GM23338 (cell line): ENCODE results near the gene BMPER. TPM values are rescaled to one million over a fixed set of nuclear protein-coding genes. Genes with fewer than 3 reads are reported as not detected.

Experiments used
- ATAC-seq: fragments of 200-7000 bp; cut with Tn5 transposase; 3 replicates; pipeline ENCODE4 v1.9.1; 2020
- DNase-seq: peaks from one replicate; pipeline ENCODE4 v3.0.0-alpha.2; 2015; ENCODE audit warnings: low spot score
- H2AFZ ChIP-seq: fragments of 200-600 bp; sonication (generic); 2 replicates; pipeline ENCODE4 v1.8.0; 2016; ENCODE audit warnings: antibody characterized with exemption, mild to moderate bottlenecking, moderate library complexity
- H3F3A ChIP-seq: fragments of 200-600 bp; sonication (generic); replicated peaks from 2 replicates; pipeline ENCODE4 v1.8.0; 2017; ENCODE audit warnings: antibody characterized with exemption, mixed run types, low read depth
- H3K27ac ChIP-seq: fragments of 200-600 bp; sonication (generic); 2 replicates; pipeline ENCODE4 v1.6.1; 2016; ENCODE audit warnings: low read depth
- H3K27me3 ChIP-seq: fragments of 200-600 bp; sonication (generic); 2 replicates; pipeline ENCODE4 v1.8.0; 2016; ENCODE audit warnings: mild to moderate bottlenecking, mixed run types, moderate library complexity; ENCODE audit not compliant: insufficient read depth
- H3K36me3 ChIP-seq: fragments of 200-600 bp; sonication (generic); 2 replicates; pipeline ENCODE4 v1.8.0; 2016; ENCODE audit warnings: mild to moderate bottlenecking; ENCODE audit not compliant: insufficient read depth
- H3K4me1 ChIP-seq: fragments of 200-600 bp; sonication (generic); 2 replicates; pipeline ENCODE4 v1.8.0; 2016; ENCODE audit warnings: mild to moderate bottlenecking, moderate library complexity; ENCODE audit not compliant: insufficient read depth
- H3K4me2 ChIP-seq: fragments of 200-600 bp; sonication (generic); 2 replicates; pipeline ENCODE4 v1.7.1; 2017; ENCODE audit warnings: mixed run types
- H3K4me3 ChIP-seq: fragments of 200-600 bp; sonication (generic); 2 replicates; pipeline ENCODE4 v1.6.1; 2016; ENCODE audit warnings: mixed run types
- H3K79me2 ChIP-seq: fragments of 200-600 bp; sonication (generic); replicated peaks from 2 replicates; pipeline ENCODE4 v1.8.0; 2017; ENCODE audit warnings: mild to moderate bottlenecking; ENCODE audit not compliant: insufficient read depth
- H3K9me2 ChIP-seq: fragments of 200-600 bp; sonication (generic); 2 replicates; pipeline ENCODE4 v1.8.0; 2017; ENCODE audit not compliant: insufficient read depth
- H4K20me1 ChIP-seq: fragments of 200-600 bp; sonication (generic); replicated peaks from 2 replicates; pipeline ENCODE4 v1.8.0; 2017; ENCODE audit warnings: mild to moderate bottlenecking; ENCODE audit not compliant: insufficient read depth
- H3K27ac Mint-ChIP-seq: 2 replicates; pipeline ENCODE4 v1.8.0; 2020; ENCODE audit warnings: inconsistent platforms, mild to moderate bottlenecking, moderate library complexity, mixed read lengths
- H3K27me3 Mint-ChIP-seq: 3 replicates; pipeline ENCODE4 v1.8.0; 2022; ENCODE audit warnings: low read depth, mild to moderate bottlenecking, moderate library complexity, mixed read lengths, inconsistent platforms; ENCODE audit not compliant: insufficient read depth, poor library complexity
- H3K36me3 Mint-ChIP-seq: 3 replicates; pipeline ENCODE4 v1.8.0; 2021; ENCODE audit warnings: low read depth, mild to moderate bottlenecking, inconsistent platforms, moderate library complexity, mixed read lengths
- H3K4me1 Mint-ChIP-seq: 3 replicates; pipeline ENCODE4 v1.8.0; 2020; ENCODE audit warnings: mild to moderate bottlenecking, inconsistent platforms, mixed read lengths
- H3K4me3 Mint-ChIP-seq: 3 replicates; pipeline ENCODE4 v1.8.0; 2021; ENCODE audit warnings: moderate library complexity, mild to moderate bottlenecking, inconsistent platforms, mixed read lengths
- H3K9me3 Mint-ChIP-seq: 3 replicates; pipeline ENCODE4 v1.8.0; 2020; ENCODE audit warnings: moderate library complexity, mild to moderate bottlenecking, inconsistent platforms, mixed read lengths
- CREB1 ChIP-seq: fragments of 250-450 bp; sonication (Bioruptor Pico); IDR thresholded peaks from 2 replicates; pipeline ENCODE4 v1.5.0; 2020; ENCODE audit warnings: low read depth, mild to moderate bottlenecking, moderate library complexity
- EZH2 ChIP-seq: fragments of 200-600 bp; sonication (generic); IDR thresholded peaks from one replicate; pipeline ENCODE4 v1.8.0; 2017; ENCODE audit warnings: antibody characterized with exemption, mild to moderate bottlenecking, low read depth; ENCODE audit not compliant: unreplicated experiment
- JUNB ChIP-seq: IDR thresholded peaks from one replicate; pipeline ENCODE4 v1.6.1; 2016; ENCODE audit warnings: antibody characterized with exemption; ENCODE audit not compliant: unreplicated experiment
- STAT1 ChIP-seq: IDR thresholded peaks from one replicate; pipeline ENCODE4 v1.6.1; 2016; ENCODE audit warnings: antibody characterized with exemption; ENCODE audit not compliant: unreplicated experiment
- ZNF331 ChIP-seq: fragments of 250-450 bp; sonication (Bioruptor Pico); IDR thresholded peaks from 2 replicates; pipeline ENCODE4 v1.5.0; 2020; ENCODE audit warnings: low read depth, mild to moderate bottlenecking, moderate library complexity
- polyA plus RNA-seq: library from polyadenylated mRNA; unstranded; fragments of >200 nt; fragmentation: Nextera tagmentation; extraction: Ambion mirVana; gene quantifications from 2 replicates; pipeline ENCODE4 v1.2.1, GENCODE V29; 2016
- total RNA-seq: library from RNA; depleted of rRNA; stranded (reverse); fragments of >200 nt; shearing (Covaris generic); gene quantifications from 2 replicates; pipeline ENCODE4 v1.2.3, GENCODE V29; 2014
- TF ChIP-seq, protein P1 (sequence below): fragments of 250-450 bp; sonication (Bioruptor Pico); IDR thresholded peaks from 2 replicates; pipeline ENCODE4 v1.5.0; 2020; ENCODE audit warnings: mild to moderate bottlenecking, moderate library complexity
- TF ChIP-seq, protein P2 (sequence below), 2 experiments: fragments of 200-600 bp in 1 of 2; sonication (generic) in 1 of 2; conservative IDR thresholded peaks; 2 replicates each; pipeline versions ENCODE4 v1.5.1 to v1.6.1; 2016 to 2017; ENCODE audit warnings: antibody characterized with exemption in 2 of 2, low read depth in 2 of 2, mild to moderate bottlenecking in 2 of 2, moderate library complexity in 1 of 2

BMPER gene
- total and polyA plus RNA-seq, 2 experiments from 2014 or later, result 0.53 to 1.4 TPM

DNA sequence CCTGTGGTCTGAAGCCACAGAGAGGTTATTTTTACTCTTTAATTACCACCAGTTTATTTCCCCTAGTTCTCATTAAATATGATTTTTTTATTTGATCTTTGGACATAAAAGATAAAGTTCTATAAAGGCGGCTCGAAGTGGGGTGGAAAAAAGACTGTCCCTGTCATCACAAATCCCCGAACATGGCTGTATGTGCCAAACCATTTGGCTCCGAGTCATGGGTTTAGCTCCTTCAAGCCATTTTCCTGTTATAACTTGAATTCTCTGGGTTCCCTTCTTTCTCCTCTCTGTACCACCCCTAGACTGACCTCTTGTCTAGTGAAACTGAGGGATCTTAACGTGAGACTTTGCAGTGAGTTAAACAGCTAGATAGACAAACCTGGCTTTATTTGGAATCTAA is 181.6 kb downstream of the BMPER start:
- no peak for ATAC-seq
- H3K9me2 ChIP-seq, result peaks cover 17% of the 10 kb centered on the region
- no peaks in the 10 kb centered on the region for H3F3A ChIP-seq
- H2AFZ ChIP-seq, result no peak overlapping the region
- no peaks in the 10 kb centered on the region for H3K27me3 ChIP-seq
- H3K27ac ChIP-seq, result no peak overlapping the region
- no peak for DNase-seq
- Mint-ChIP-seq H3K4me3 (no peak overlapping the region), H3K27ac (no peak overlapping the region), H3K9me3 (no peaks in the 10 kb centered on the region), H3K4me1 (no peaks in the 10 kb centered on the region), H3K36me3 (no peaks in the 10 kb centered on the region), H3K27me3 (peaks cover 2% of the 10 kb centered on the region)
- no peaks in the 10 kb centered on the region for H3K79me2 ChIP-seq
- no peaks in the 10 kb centered on the region for H4K20me1 ChIP-seq
- TF ChIP-seq STAT1, result no peak
- no peak for TF ChIP-seq EZH2
- no peak for TF ChIP-seq CREB1 (CRISPR knock-in tag)
- TF ChIP-seq, protein P1, sequence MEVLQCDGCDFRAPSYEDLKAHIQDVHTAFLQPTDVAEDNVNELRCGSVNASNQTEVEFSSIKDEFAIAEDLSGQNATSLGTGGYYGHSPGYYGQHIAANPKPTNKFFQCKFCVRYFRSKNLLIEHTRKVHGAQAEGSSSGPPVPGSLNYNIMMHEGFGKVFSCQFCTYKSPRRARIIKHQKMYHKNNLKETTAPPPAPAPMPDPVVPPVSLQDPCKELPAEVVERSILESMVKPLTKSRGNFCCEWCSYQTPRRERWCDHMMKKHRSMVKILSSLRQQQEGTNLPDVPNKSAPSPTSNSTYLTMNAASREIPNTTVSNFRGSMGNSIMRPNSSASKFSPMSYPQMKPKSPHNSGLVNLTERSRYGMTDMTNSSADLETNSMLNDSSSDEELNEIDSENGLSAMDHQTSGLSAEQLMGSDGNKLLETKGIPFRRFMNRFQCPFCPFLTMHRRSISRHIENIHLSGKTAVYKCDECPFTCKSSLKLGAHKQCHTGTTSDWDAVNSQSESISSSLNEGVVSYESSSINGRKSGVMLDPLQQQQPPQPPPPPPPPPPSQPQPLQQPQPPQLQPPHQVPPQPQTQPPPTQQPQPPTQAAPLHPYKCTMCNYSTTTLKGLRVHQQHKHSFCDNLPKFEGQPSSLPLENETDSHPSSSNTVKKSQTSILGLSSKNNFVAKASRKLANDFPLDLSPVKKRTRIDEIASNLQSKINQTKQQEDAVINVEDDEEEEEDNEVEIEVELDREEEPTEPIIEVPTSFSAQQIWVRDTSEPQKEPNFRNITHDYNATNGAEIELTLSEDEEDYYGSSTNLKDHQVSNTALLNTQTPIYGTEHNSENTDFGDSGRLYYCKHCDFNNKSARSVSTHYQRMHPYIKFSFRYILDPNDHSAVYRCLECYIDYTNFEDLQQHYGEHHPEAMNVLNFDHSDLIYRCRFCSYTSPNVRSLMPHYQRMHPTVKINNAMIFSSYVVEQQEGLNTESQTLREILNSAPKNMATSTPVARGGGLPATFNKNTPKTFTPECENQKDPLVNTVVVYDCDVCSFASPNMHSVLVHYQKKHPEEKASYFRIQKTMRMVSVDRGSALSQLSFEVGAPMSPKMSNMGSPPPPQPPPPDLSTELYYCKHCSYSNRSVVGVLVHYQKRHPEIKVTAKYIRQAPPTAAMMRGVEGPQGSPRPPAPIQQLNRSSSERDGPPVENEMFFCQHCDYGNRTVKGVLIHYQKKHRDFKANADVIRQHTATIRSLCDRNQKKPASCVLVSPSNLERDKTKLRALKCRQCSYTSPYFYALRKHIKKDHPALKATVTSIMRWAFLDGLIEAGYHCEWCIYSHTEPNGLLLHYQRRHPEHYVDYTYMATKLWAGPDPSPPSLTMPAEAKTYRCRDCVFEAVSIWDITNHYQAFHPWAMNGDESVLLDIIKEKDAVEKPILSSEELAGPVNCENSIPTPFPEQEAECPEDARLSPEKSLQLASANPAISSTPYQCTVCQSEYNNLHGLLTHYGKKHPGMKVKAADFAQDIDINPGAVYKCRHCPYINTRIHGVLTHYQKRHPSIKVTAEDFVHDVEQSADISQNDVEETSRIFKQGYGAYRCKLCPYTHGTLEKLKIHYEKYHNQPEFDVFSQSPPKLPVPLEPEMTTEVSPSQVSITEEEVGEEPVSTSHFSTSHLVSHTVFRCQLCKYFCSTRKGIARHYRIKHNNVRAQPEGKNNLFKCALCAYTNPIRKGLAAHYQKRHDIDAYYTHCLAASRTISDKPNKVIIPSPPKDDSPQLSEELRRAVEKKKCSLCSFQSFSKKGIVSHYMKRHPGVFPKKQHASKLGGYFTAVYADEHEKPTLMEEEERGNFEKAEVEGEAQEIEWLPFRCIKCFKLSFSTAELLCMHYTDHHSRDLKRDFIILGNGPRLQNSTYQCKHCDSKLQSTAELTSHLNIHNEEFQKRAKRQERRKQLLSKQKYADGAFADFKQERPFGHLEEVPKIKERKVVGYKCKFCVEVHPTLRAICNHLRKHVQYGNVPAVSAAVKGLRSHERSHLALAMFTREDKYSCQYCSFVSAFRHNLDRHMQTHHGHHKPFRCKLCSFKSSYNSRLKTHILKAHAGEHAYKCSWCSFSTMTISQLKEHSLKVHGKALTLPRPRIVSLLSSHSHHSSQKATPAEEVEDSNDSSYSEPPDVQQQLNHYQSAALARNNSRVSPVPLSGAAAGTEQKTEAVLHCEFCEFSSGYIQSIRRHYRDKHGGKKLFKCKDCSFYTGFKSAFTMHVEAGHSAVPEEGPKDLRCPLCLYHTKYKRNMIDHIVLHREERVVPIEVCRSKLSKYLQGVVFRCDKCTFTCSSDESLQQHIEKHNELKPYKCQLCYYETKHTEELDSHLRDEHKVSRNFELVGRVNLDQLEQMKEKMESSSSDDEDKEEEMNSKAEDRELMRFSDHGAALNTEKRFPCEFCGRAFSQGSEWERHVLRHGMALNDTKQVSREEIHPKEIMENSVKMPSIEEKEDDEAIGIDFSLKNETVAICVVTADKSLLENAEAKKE (CRISPR knock-in tag), result no peak
- TF ChIP-seq, protein P2, sequence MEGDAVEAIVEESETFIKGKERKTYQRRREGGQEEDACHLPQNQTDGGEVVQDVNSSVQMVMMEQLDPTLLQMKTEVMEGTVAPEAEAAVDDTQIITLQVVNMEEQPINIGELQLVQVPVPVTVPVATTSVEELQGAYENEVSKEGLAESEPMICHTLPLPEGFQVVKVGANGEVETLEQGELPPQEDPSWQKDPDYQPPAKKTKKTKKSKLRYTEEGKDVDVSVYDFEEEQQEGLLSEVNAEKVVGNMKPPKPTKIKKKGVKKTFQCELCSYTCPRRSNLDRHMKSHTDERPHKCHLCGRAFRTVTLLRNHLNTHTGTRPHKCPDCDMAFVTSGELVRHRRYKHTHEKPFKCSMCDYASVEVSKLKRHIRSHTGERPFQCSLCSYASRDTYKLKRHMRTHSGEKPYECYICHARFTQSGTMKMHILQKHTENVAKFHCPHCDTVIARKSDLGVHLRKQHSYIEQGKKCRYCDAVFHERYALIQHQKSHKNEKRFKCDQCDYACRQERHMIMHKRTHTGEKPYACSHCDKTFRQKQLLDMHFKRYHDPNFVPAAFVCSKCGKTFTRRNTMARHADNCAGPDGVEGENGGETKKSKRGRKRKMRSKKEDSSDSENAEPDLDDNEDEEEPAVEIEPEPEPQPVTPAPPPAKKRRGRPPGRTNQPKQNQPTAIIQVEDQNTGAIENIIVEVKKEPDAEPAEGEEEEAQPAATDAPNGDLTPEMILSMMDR (conservative IDR thresholded peaks at IDR 0.05; ENCODE audit: low read depth in 2 of 2), result no peak
- TF ChIP-seq ZNF331 (CRISPR knock-in tag), result no peak
- no peak for TF ChIP-seq JUNB
- H3K4me1 ChIP-seq, result no peaks in the 10 kb centered on the region
- no peak overlapping the region for H3K4me2 ChIP-seq
- no peaks in the 10 kb centered on the region for H3K36me3 ChIP-seq
- H3K4me3 ChIP-seq, result no peak overlapping the region
